ENCODE results near the gene RMDN3.

DNA sequence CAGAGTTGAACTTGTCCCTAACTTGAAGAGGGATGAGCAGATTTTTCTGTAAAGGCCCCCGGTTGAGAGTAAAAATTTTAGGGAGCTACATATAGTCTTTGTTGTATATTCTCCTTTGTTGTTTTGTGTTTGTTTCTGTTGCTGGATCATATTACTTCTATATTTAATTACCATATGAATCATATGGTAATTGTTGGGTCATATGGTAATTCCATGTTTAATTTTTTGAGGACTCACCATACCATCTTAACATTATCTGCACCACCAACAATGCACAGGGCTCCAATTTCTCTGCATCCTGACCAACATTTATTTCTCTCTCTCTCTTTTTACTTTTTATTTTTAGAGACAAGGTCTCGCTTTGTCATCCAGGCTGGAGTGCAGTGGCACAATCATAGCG lies 44.5 kb upstream of the RMDN3 start:
- TF ChIP-seq, protein P1, sequence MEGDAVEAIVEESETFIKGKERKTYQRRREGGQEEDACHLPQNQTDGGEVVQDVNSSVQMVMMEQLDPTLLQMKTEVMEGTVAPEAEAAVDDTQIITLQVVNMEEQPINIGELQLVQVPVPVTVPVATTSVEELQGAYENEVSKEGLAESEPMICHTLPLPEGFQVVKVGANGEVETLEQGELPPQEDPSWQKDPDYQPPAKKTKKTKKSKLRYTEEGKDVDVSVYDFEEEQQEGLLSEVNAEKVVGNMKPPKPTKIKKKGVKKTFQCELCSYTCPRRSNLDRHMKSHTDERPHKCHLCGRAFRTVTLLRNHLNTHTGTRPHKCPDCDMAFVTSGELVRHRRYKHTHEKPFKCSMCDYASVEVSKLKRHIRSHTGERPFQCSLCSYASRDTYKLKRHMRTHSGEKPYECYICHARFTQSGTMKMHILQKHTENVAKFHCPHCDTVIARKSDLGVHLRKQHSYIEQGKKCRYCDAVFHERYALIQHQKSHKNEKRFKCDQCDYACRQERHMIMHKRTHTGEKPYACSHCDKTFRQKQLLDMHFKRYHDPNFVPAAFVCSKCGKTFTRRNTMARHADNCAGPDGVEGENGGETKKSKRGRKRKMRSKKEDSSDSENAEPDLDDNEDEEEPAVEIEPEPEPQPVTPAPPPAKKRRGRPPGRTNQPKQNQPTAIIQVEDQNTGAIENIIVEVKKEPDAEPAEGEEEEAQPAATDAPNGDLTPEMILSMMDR (IDR thresholded peaks at IDR 0.05), result no peak
- no peak for TF ChIP-seq POLR2A (IDR thresholded peaks at IDR 0.05)

Measured in testis (tissue), 2 donors.